Keratinocyte (primary cell): ENCODE results near the gene DHX57. TPM values are rescaled to one million over a fixed set of nuclear protein-coding genes. Genes with fewer than 3 reads are reported as not detected.

Experiments used
- DNase-seq: peaks from one replicate; pipeline ENCODE4 v3.0.0-alpha.2; 2011; ENCODE audit warnings: low read depth, missing footprints, low spot score
- FAIRE-seq: peaks from 2 replicates; lab custom pipeline; 2011; peaks lifted over from hg19 to GRCh38; lab: Jason Lieb, UNC
- H2AFZ ChIP-seq: 2 replicates; pipeline ENCODE4 v1.6.0; 2012; ENCODE audit warnings: low read length, control low read depth, inconsistent platforms; ENCODE audit not compliant: control insufficient read depth
- H3K27ac ChIP-seq: 2 replicates; pipeline ENCODE4 v1.5.1; 2011; ENCODE audit warnings: low read length; ENCODE audit not compliant: control insufficient read depth, insufficient read depth
- H3K27me3 ChIP-seq: 3 replicates; pipeline ENCODE4 v1.6.0; 2011; ENCODE audit warnings: low read length; ENCODE audit not compliant: control insufficient read depth, insufficient read depth; ENCODE audit errors: extremely low read depth
- H3K36me3 ChIP-seq, 2 experiments: 2 replicates in 1 of 2; 3 replicates in 1 of 2; pipeline ENCODE4 v1.5.1; 2011; ENCODE audit warnings: low read length in 2 of 2, mild to moderate bottlenecking in 1 of 2; ENCODE audit not compliant: control insufficient read depth in 2 of 2, insufficient read depth in 2 of 2; ENCODE audit errors: extremely low read depth in 1 of 2
- H3K4me1 ChIP-seq: 3 replicates; pipeline ENCODE4 v1.5.1; 2011; ENCODE audit warnings: low read length; ENCODE audit not compliant: control insufficient read depth, insufficient read depth; ENCODE audit errors: extremely low read depth
- H3K4me2 ChIP-seq: 3 replicates; pipeline ENCODE4 v1.6.0; 2011; ENCODE audit warnings: low read depth, low read length; ENCODE audit not compliant: control insufficient read depth, insufficient read depth; ENCODE audit errors: extremely low read depth
- H3K4me3 ChIP-seq, 3 experiments: fragments of 200-600 bp in 1 of 3; sonication (generic) in 1 of 3; 2 replicates in 2 of 3; 3 replicates in 1 of 3; pipeline ENCODE4 v1.5.1; 2011 to 2016; ENCODE audit warnings: low read length in 3 of 3, mild to moderate bottlenecking in 3 of 3, control low read depth in 2 of 3, inconsistent platforms in 1 of 3, low read depth in 1 of 3, mixed read lengths in 1 of 3, mixed run types in 1 of 3, moderate library complexity in 1 of 3; ENCODE audit not compliant: control insufficient read depth in 2 of 3, insufficient read depth in 2 of 3; ENCODE audit errors: extremely low read depth in 1 of 3
- H3K79me2 ChIP-seq: 2 replicates; pipeline ENCODE4 v1.6.0; 2012; ENCODE audit warnings: low read length; ENCODE audit not compliant: control insufficient read depth, insufficient read depth
- H3K9ac ChIP-seq: 3 replicates; pipeline ENCODE4 v1.6.0; 2011; ENCODE audit warnings: low read length; ENCODE audit not compliant: control insufficient read depth, insufficient read depth; ENCODE audit errors: extremely low read depth
- H3K9me1 ChIP-seq: 3 replicates; pipeline ENCODE4 v1.6.0; 2011; ENCODE audit warnings: low read length; ENCODE audit not compliant: control insufficient read depth, insufficient read depth; ENCODE audit errors: extremely low read depth
- H3K9me3 ChIP-seq: 2 replicates; pipeline ENCODE4 v1.5.1; 2012; ENCODE audit warnings: low read depth, low read length; ENCODE audit not compliant: control insufficient read depth
- H4K20me1 ChIP-seq: 3 replicates; pipeline ENCODE4 v1.6.0; 2011; ENCODE audit warnings: low read length; ENCODE audit not compliant: control insufficient read depth, insufficient read depth; ENCODE audit errors: extremely low read depth
- EZH2 ChIP-seq: IDR thresholded peaks from one replicate; pipeline ENCODE4 v1.6.1; 2012; ENCODE audit warnings: inconsistent platforms, mild to moderate bottlenecking, low read length, moderate library complexity
- dilution Hi-C: fragments of 300-500 bp; cut with MboI; formaldehyde crosslinking; loops from one replicate; pipeline ENCODE4 v1.7.0; 2020; ENCODE audit warnings: low sequenced_read_pairs; ENCODE audit not compliant: extremely low pct_ligation_motif_present
- polyA plus RNA-seq, 5 experiments: library from polyadenylated mRNA; depleted of rRNA in 3 of 5; stranded (reverse) in 3 of 5; stranded (forward) in 1 of 5; unstranded in 1 of 5; fragments of >200 nt; gene quantifications; 1 replicate in 1 of 5; 2 replicates in 3 of 5; 3 replicates in 1 of 5; pipeline versions ENCODE4 v1.2.1 to v1.2.3, GENCODE V29; 2011 to 2012; ENCODE audit warnings: missing spikeins in 2 of 5, low read depth in 1 of 5, low replicate concordance in 1 of 5
- TF ChIP-seq, protein P1 (sequence below), 3 experiments: IDR thresholded peaks in 1 of 3; conservative IDR thresholded peaks in 1 of 3; optimal IDR thresholded peaks in 1 of 3; 2 replicates in 2 of 3; 3 replicates in 1 of 3; pipeline versions ENCODE3 to v1.5.1; 2011; ENCODE audit warnings: low read length in 3 of 3, mild to moderate bottlenecking in 3 of 3, moderate library complexity in 2 of 3, control low read depth in 1 of 3, inconsistent platforms in 1 of 3; ENCODE audit not compliant: insufficient read depth in 2 of 3; ENCODE audit errors: extremely low read depth in 1 of 3

Gene DHX57
- polyA plus RNA-seq, 1 donor (not counting 4 experiments of a cell fraction or from before 2014, with no cell fraction given): 19.0 TPM

DNA sequence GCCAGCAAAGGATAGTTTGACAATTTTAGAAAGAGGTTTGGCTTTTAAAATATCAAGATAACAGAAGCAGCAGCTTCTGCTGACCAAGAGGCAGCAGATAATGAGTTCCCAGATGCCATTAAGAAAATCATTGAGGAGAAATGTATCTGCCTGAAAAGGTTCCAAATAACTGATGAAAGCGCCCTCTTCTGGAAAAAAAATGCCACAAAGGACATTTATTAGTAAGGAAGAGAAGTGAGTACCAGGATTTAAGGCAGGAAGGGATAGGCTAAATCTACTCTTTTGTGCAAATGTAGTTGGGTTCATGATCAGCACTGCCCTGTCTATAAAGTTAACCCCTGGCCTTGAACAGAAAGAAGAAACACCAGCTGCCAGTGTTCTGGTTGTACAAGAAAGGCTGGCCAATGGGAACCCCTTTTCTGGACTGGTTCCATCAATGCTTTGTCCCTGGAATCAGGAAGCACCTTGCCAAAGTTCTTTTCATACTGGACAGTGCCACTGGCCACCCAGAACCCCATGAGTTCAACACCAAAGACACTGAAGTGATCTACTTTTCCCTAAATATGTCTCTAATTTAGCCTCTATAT lies 40.6 kb downstream of the DHX57 start:
- DNase-seq (no peak), FAIRE-seq (no peak)
- no peak overlapping the region for H3K27ac ChIP-seq
- H3K9ac ChIP-seq: no peak overlapping the region
- no peak overlapping the region for H2AFZ ChIP-seq
- H3K4me1 ChIP-seq: no peaks in the 10 kb centered on the region
- no peak overlapping the region for H3K4me3 ChIP-seq
- TF ChIP-seq, protein P1, sequence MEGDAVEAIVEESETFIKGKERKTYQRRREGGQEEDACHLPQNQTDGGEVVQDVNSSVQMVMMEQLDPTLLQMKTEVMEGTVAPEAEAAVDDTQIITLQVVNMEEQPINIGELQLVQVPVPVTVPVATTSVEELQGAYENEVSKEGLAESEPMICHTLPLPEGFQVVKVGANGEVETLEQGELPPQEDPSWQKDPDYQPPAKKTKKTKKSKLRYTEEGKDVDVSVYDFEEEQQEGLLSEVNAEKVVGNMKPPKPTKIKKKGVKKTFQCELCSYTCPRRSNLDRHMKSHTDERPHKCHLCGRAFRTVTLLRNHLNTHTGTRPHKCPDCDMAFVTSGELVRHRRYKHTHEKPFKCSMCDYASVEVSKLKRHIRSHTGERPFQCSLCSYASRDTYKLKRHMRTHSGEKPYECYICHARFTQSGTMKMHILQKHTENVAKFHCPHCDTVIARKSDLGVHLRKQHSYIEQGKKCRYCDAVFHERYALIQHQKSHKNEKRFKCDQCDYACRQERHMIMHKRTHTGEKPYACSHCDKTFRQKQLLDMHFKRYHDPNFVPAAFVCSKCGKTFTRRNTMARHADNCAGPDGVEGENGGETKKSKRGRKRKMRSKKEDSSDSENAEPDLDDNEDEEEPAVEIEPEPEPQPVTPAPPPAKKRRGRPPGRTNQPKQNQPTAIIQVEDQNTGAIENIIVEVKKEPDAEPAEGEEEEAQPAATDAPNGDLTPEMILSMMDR (optimal IDR thresholded peaks at IDR 0.05 in 1 of 3, IDR thresholded peaks at IDR 0.05 in 1 of 3, conservative IDR thresholded peaks at IDR 0.05 in 1 of 3; ENCODE audit: extremely low read depth in 1 of 3, insufficient read depth in 2 of 3, low read length in 3 of 3): peak in 2 of 3 experiments; percentile 27 to 35
- no peak for TF ChIP-seq EZH2
- no peaks in the 10 kb centered on the region for H3K9me1 ChIP-seq
- H3K9me3 ChIP-seq: no peaks in the 10 kb centered on the region
- H3K4me2 ChIP-seq: no peak overlapping the region
- no peaks in the 10 kb centered on the region for H4K20me1 ChIP-seq
- peaks cover 4 to 8% of the 10 kb centered on the region in 2 experiments for H3K36me3 ChIP-seq
- dilution Hi-C loops: no loop called here
- H3K79me2 ChIP-seq: no peaks in the 10 kb centered on the region
- H3K27me3 ChIP-seq: no peaks in the 10 kb centered on the region

DNA sequence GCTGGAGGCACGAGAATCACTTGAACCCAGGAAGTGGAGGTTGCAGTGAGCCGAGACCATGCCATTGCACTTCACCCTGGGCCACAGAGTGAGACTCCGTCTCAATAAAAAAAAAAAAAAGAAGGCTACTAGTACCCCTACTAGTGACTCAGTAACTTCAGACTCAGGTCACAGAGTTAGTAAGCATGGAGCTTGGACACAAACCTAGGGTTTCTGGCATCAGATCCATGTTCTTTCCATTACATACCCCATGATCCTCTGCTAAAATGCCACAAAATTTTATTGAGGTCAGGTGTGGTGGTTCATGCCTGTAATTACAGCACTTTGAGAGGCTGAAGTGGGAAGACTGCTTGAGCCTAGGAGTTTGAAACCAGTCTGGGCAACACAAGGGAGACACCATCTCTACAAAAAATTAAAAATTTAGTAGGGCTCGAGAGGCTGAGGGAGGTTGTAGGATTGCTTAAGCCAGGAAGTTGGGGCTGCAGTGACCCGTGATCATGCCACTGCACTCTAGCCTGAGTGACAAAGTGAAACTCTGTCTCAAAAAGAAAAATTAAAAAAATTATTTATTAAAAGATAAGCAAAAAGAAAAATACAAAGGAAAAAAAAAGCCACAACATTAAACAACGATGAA lies 45.1 kb downstream of the DHX57 start:
- no peaks in the 10 kb centered on the region for H3K9me1 ChIP-seq
- no peak for TF ChIP-seq EZH2
- TF ChIP-seq, protein P1 (optimal IDR thresholded peaks at IDR 0.05 in 1 of 3, IDR thresholded peaks at IDR 0.05 in 1 of 3, conservative IDR thresholded peaks at IDR 0.05 in 1 of 3; ENCODE audit: extremely low read depth in 1 of 3, insufficient read depth in 2 of 3, low read length in 3 of 3): no peak
- no peak for FAIRE-seq
- no peak overlapping the region for H3K9ac ChIP-seq
- peaks cover 5 to 12% of the 10 kb centered on the region in 2 experiments for H3K36me3 ChIP-seq
- H3K4me3 ChIP-seq: no peak overlapping the region
- H3K4me2 ChIP-seq: no peak overlapping the region
- no peaks in the 10 kb centered on the region for H3K79me2 ChIP-seq
- H4K20me1 ChIP-seq: no peaks in the 10 kb centered on the region
- no peaks in the 10 kb centered on the region for H3K4me1 ChIP-seq
- no peak for DNase-seq
- no peaks in the 10 kb centered on the region for H3K9me3 ChIP-seq
- H2AFZ ChIP-seq: no peak overlapping the region
- no peak overlapping the region for H3K27ac ChIP-seq
- H3K27me3 ChIP-seq: no peaks in the 10 kb centered on the region
- dilution Hi-C loops: no loop called here
